HL-60/S4 (cell line): ENCODE measurements around the gene PYHIN1.

Experiments used
- in situ Hi-C: fragments of 300-500 bp; cut with MboI; formaldehyde crosslinking; loops from 2 replicates; pipeline ENCODE4 v1.14.3; 2022; ENCODE audit warnings: low sequenced_read_pairs

PYHIN1 gene

DNA sequence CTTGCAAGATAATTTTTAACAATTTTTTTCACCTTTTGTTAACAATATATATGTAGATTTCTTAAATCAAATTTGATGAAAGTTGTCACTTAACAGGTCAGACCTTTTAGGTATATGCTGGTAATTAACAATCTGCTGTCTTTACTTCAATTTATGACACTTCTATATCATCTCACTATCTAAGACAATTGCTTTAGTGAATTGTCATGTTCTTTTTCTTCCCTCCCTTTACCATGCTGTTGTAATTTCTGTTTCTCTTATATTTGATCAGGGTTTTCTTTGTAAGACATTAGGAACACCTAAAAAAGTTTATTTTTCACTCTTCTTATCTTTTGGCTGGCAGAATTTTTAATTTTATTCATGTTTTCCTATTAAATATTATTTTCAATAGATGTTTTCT, 80.4 kb downstream of the PYHIN1 start:
- in situ Hi-C loops = no loop called here

DNA sequence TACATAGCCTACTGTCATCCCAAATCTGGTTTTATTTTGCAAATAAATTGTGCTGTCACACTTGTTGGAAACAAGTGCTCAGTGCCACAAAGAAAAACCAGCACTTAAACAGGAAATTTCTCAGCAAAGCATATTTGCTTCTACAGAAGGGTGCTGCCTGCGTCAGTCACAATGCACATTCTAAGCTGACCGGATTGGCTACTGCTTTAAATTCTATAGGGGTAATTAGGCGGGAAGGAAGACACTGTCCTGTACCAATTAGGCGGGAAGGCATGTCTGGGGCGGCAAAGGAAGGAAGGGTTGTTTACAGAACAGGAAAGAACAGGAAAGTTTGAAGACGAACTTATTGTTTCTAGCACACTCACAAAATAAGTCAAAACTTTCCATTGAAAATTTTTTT, 81.1 kb downstream of the PYHIN1 start:
- in situ Hi-C loops = no loop called here

- in situ Hi-C loops = no loop called here
These were observed 82.7 kb downstream of the PYHIN1 start for GRCh38 chr1:159014003-159014571.

- in situ Hi-C loops = no loop called here
These were observed 83.5 kb downstream of the PYHIN1 start for GRCh38 chr1:159014851-159015250.

GRCh38 chr1:159015440-159015909, 84.1 kb downstream of the PYHIN1 start:
- in situ Hi-C loops = no loop called here

- in situ Hi-C loops = no loop called here
These were observed 92.4 kb downstream of the PYHIN1 start for GRCh38 chr1:159023723-159024122.

DNA sequence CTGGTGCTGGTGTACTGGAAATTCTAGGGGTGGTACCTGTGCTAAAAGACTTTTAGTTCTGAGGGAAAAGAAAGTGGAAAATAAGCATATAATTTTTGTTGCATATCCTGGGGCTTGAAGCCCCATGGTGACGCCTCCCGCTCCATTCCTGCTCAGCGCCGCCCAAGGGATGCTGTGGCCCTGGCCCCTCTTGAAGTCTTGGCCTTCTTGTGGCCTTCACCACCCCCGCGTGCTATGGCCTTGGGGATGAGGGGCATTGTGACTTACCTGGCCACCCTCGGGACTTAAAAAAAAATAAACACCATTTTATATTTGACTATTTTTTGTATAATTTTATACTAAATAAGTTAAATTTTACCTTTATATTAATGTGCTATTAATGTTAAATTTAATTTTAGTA, 93.7 kb downstream of the PYHIN1 start:
- in situ Hi-C loops = no loop called here
